Astrocyte (in vitro differentiated cells and primary cell): ENCODE data around the gene COBL. TPM values are rescaled to one million over a fixed set of nuclear protein-coding genes. Genes with fewer than 3 reads are reported as not detected.

Experiments
- DNase-seq: peaks from one replicate; pipeline ENCODE4 v3.0.0-alpha.2; 2010; ENCODE audit warnings: low read depth
- FAIRE-seq: peaks from 2 replicates; lab custom pipeline; 2011; peaks lifted over from hg19 to GRCh38; lab: Jason Lieb, UNC
- H2AFZ ChIP-seq: 2 replicates; pipeline ENCODE4 v1.6.0; 2012; ENCODE audit warnings: low read depth, low read length, inconsistent platforms
- H3K27ac ChIP-seq: 2 replicates; pipeline ENCODE4 v1.5.1; 2011; ENCODE audit warnings: low read depth, low read length, inconsistent platforms
- H3K27me3 ChIP-seq: 2 replicates; pipeline ENCODE4 v1.6.0; 2011; ENCODE audit warnings: low read length, inconsistent platforms; ENCODE audit not compliant: insufficient read depth
- H3K36me3 ChIP-seq: 2 replicates; pipeline ENCODE4 v1.5.1; 2011; ENCODE audit warnings: low read length, inconsistent platforms; ENCODE audit not compliant: insufficient read depth
- H3K4me1 ChIP-seq: 2 replicates; pipeline ENCODE4 v1.5.1; 2011; ENCODE audit warnings: low read length, inconsistent platforms; ENCODE audit not compliant: insufficient read depth
- H3K4me2 ChIP-seq: 2 replicates; pipeline ENCODE4 v1.6.0; 2012; ENCODE audit warnings: low read length, inconsistent platforms
- H3K4me3 ChIP-seq: 2 replicates; pipeline ENCODE4 v1.5.1; 2011; ENCODE audit warnings: low read depth, mild to moderate bottlenecking, low read length, inconsistent platforms; ENCODE audit not compliant: insufficient read depth
- H3K79me2 ChIP-seq: 2 replicates; pipeline ENCODE4 v1.6.0; 2012; ENCODE audit warnings: mild to moderate bottlenecking, low read length, inconsistent platforms; ENCODE audit not compliant: insufficient read depth
- H3K9ac ChIP-seq: 2 replicates; pipeline ENCODE4 v1.6.0; 2012; ENCODE audit warnings: mild to moderate bottlenecking, low read length, inconsistent platforms
- H3K9me3 ChIP-seq: 2 replicates; pipeline ENCODE4 v1.5.1; 2012; ENCODE audit warnings: low read depth, mild to moderate bottlenecking, low read length, inconsistent platforms; ENCODE audit not compliant: insufficient read depth
- H4K20me1 ChIP-seq: 2 replicates; pipeline ENCODE4 v1.6.0; 2012; ENCODE audit warnings: low read length, inconsistent platforms; ENCODE audit not compliant: insufficient read depth
- H3K27ac Mint-ChIP-seq: one replicate; pipeline ENCODE4 v1.8.0; 2021; ENCODE audit warnings: mild to moderate bottlenecking, mixed read lengths; ENCODE audit not compliant: unreplicated experiment
- H3K27me3 Mint-ChIP-seq: one replicate; pipeline ENCODE4 v1.8.0; 2021; ENCODE audit warnings: low read depth, mixed read lengths; ENCODE audit not compliant: unreplicated experiment
- H3K36me3 Mint-ChIP-seq: one replicate; pipeline ENCODE4 v1.8.0; 2021; ENCODE audit warnings: low read depth, mixed read lengths; ENCODE audit not compliant: unreplicated experiment
- H3K4me1 Mint-ChIP-seq: one replicate; pipeline ENCODE4 v1.8.0; 2021; ENCODE audit warnings: low read depth, mixed read lengths; ENCODE audit not compliant: unreplicated experiment
- H3K4me3 Mint-ChIP-seq: one replicate; pipeline ENCODE4 v1.8.0; 2021; ENCODE audit warnings: mild to moderate bottlenecking, moderate library complexity, mixed read lengths; ENCODE audit not compliant: unreplicated experiment
- H3K9me3 Mint-ChIP-seq: one replicate; pipeline ENCODE4 v1.8.0; 2021; ENCODE audit warnings: mild to moderate bottlenecking, mixed read lengths; ENCODE audit not compliant: unreplicated experiment
- CTCF ChIP-seq: IDR thresholded peaks from 2 replicates; pipeline ENCODE4 v1.5.1; 2011; ENCODE audit warnings: low read depth, mild to moderate bottlenecking, inconsistent platforms, low read length, moderate library complexity; ENCODE audit not compliant: insufficient read depth
- EZH2 ChIP-seq: IDR thresholded peaks from 2 replicates; pipeline ENCODE4 v1.6.1; 2012; ENCODE audit warnings: mild to moderate bottlenecking, low read length, inconsistent platforms; ENCODE audit not compliant: insufficient read depth
- total RNA-seq: library from RNA; stranded (reverse); gene quantifications from 2 replicates; pipeline ENCODE4 v1.2.1, GENCODE V29; 2021

The COBL gene
- total RNA-seq, 1 donor from 2014 or later, result 6.4 TPM

GRCh38 chr7:51081270-51081890 is 235.2 kb downstream of the COBL start:
- H2AFZ ChIP-seq, result no peak overlapping the region
- Mint-ChIP-seq H3K4me3 (no peak overlapping the region), H3K36me3 (no peaks in the 10 kb centered on the region), H3K4me1 (peaks cover 4% of the 10 kb centered on the region), H3K27me3 (peaks cover 18% of the 10 kb centered on the region), H3K27ac (no peak overlapping the region), H3K9me3 (peaks cover 7% of the 10 kb centered on the region)
- no peaks in the 10 kb centered on the region for H3K9me3 ChIP-seq
- no peak overlapping the region for H3K9ac ChIP-seq
- no peak overlapping the region for H3K4me3 ChIP-seq
- TF ChIP-seq CTCF (no peak), EZH2 (no peak)
- H3K4me1 ChIP-seq, result no peaks in the 10 kb centered on the region
- H3K27ac ChIP-seq, result no peak overlapping the region
- H3K27me3 ChIP-seq, result peaks cover 14% of the 10 kb centered on the region
- no peaks in the 10 kb centered on the region for H3K36me3 ChIP-seq
- no peaks in the 10 kb centered on the region for H3K79me2 ChIP-seq
- H4K20me1 ChIP-seq, result no peaks in the 10 kb centered on the region
- no peak for DNase-seq
- H3K4me2 ChIP-seq, result no peak overlapping the region
- no peak for FAIRE-seq

- H3K79me2 ChIP-seq, result no peaks in the 10 kb centered on the region
- H3K4me3 Mint-ChIP-seq, result no peak overlapping the region
- no peak overlapping the region for H2AFZ ChIP-seq
- no peaks in the 10 kb centered on the region for H3K36me3 ChIP-seq
- FAIRE-seq, result no peak
- peaks cover 7% of the 10 kb centered on the region for H3K9me3 Mint-ChIP-seq
- peaks cover 4% of the 10 kb centered on the region for H3K4me1 Mint-ChIP-seq
- DNase-seq, result no peak
- peaks cover 18% of the 10 kb centered on the region for H3K27me3 Mint-ChIP-seq
- no peak overlapping the region for H3K27ac ChIP-seq
- no peak for TF ChIP-seq CTCF
- no peak for TF ChIP-seq EZH2
- no peak overlapping the region for H3K4me3 ChIP-seq
- no peaks in the 10 kb centered on the region for H3K36me3 Mint-ChIP-seq
- no peak overlapping the region for H3K27ac Mint-ChIP-seq
- H3K4me1 ChIP-seq, result no peaks in the 10 kb centered on the region
- no peaks in the 10 kb centered on the region for H3K9me3 ChIP-seq
- H3K4me2 ChIP-seq, result no peak overlapping the region
- H3K27me3 ChIP-seq, result peaks cover 14% of the 10 kb centered on the region
- H3K9ac ChIP-seq, result no peak overlapping the region
- H4K20me1 ChIP-seq, result no peaks in the 10 kb centered on the region
Measured at GRCh38 chr7:51080622-51081269, 235.9 kb downstream of the COBL start.

GRCh38 chr7:51080216-51080615 is 236.4 kb downstream of the COBL start:
- H3K36me3 Mint-ChIP-seq, result no peaks in the 10 kb centered on the region
- Histone ChIP-seq H3K4me1 (no peaks in the 10 kb centered on the region), H3K36me3 (no peaks in the 10 kb centered on the region), H3K9me3 (no peaks in the 10 kb centered on the region), H3K79me2 (no peaks in the 10 kb centered on the region), H3K4me3 (no peak overlapping the region), H3K9ac (no peak overlapping the region), H3K4me2 (no peak overlapping the region), H3K27me3 (peaks cover 14% of the 10 kb centered on the region), H4K20me1 (no peaks in the 10 kb centered on the region), H3K27ac (no peak overlapping the region), H2AFZ (no peak overlapping the region)
- TF ChIP-seq CTCF, result no peak
- no peak for TF ChIP-seq EZH2
- H3K27me3 Mint-ChIP-seq, result peaks cover 16% of the 10 kb centered on the region
- FAIRE-seq (no peak), DNase-seq (no peak)
- no peak overlapping the region for H3K27ac Mint-ChIP-seq
- H3K9me3 Mint-ChIP-seq, result peaks cover 7% of the 10 kb centered on the region
- peaks cover 4% of the 10 kb centered on the region for H3K4me1 Mint-ChIP-seq
- no peak overlapping the region for H3K4me3 Mint-ChIP-seq
